Activated T-cell treated with anti-CD3 and anti-CD28 coated beads, Interleukin-2, amount 50 U/mL, for 4 hours (primary cell): ENCODE results near the gene ZNF302. TPM values are rescaled to one million over a fixed set of nuclear protein-coding genes. Genes with fewer than 3 reads are reported as not detected.

Source experiments
- ATAC-seq, 2 donors: fragments of 200-7000 bp; cut with Tn5 transposase; one replicate each; pipeline ENCODE4 v1.10.0; 2021
- DNase-seq: peaks from one replicate; pipeline ENCODE4 v3.0.0-alpha.2; 2020
- H3K27me3 Mint-ChIP-seq: one replicate; pipeline ENCODE4 v1.8.0; 2021; ENCODE audit warnings: low read depth, mixed read lengths
- H3K36me3 Mint-ChIP-seq: one replicate; pipeline ENCODE4 v1.8.0; 2022; ENCODE audit warnings: mixed read lengths; ENCODE audit not compliant: insufficient read depth
- H3K4me1 Mint-ChIP-seq: one replicate; pipeline ENCODE4 v1.8.0; 2021; ENCODE audit warnings: low read depth, mixed read lengths
- H3K4me3 Mint-ChIP-seq: one replicate; pipeline ENCODE4 v1.8.0; 2021; ENCODE audit warnings: mild to moderate bottlenecking, moderate library complexity, mixed read lengths
- H3K9me3 Mint-ChIP-seq: one replicate; pipeline ENCODE4 v1.8.0; 2021; ENCODE audit warnings: mixed read lengths
- total RNA-seq, 3 donors: library from RNA; stranded (reverse); gene quantifications; one replicate each; pipeline ENCODE4 v1.2.1, GENCODE V29; 2021

ZNF302 gene
- total RNA-seq, result 10 to 100 TPM; 10.8 to 11.9 (median 11.2) TPM

- DNase-seq (peak; percentile 92), ATAC-seq (peak; percentile 92 to 93)
- peaks cover 41% of the 10 kb centered on the region for H3K36me3 Mint-ChIP-seq
- H3K4me1 Mint-ChIP-seq, result peaks cover 27% of the 10 kb centered on the region
- peak within 1 kb of the TSS; percentile 96 for H3K4me3 Mint-ChIP-seq
- H3K9me3 Mint-ChIP-seq, result peaks cover 16% of the 10 kb centered on the region
- peaks cover 6% of the 10 kb centered on the region for H3K27me3 Mint-ChIP-seq
These were observed at the start of gene ZNF302 for GRCh38 chr19:34677386-34678084. ZNF302 (plus strand) TSS chr19:34677678; CDS start chr19:34678805, 1,127 bp downstream.

- Mint-ChIP-seq H3K4me3 (no peak overlapping the region), H3K4me1 (no peaks in the 10 kb centered on the region)
- no peak for DNase-seq
These were observed 43.7 kb upstream of the ZNF302 start for GRCh38 chr19:34633802-34634201.

GRCh38 chr19:34639491-34640085 lies 37.9 kb upstream of the ZNF302 start:
- Mint-ChIP-seq H3K9me3 (peaks cover 9% of the 10 kb centered on the region), H3K4me3 (no peak overlapping the region), H3K36me3 (no peaks in the 10 kb centered on the region), H3K4me1 (no peaks in the 10 kb centered on the region), H3K27me3 (no peaks in the 10 kb centered on the region)
- peak; percentile 52 for DNase-seq
- peak in 1 of 2 donors; percentile 58 for ATAC-seq

More at GRCh38 chr19:34633802-34634201, 43.7 kb upstream of the ZNF302 start:
- ATAC-seq, result no peak
- H3K27me3 Mint-ChIP-seq, result no peaks in the 10 kb centered on the region
- H3K9me3 Mint-ChIP-seq, result peaks cover 20% of the 10 kb centered on the region
- peaks cover 5% of the 10 kb centered on the region for H3K36me3 Mint-ChIP-seq

GRCh38 chr19:34642241-34642640 lies 35.2 kb upstream of the ZNF302 start:
- H3K4me3 Mint-ChIP-seq, result no peak overlapping the region
- no peaks in the 10 kb centered on the region for H3K36me3 Mint-ChIP-seq
- no peaks in the 10 kb centered on the region for H3K9me3 Mint-ChIP-seq
- DNase-seq (no peak), ATAC-seq (no peak)
- H3K4me1 Mint-ChIP-seq, result no peaks in the 10 kb centered on the region
- no peaks in the 10 kb centered on the region for H3K27me3 Mint-ChIP-seq

GRCh38 chr19:34644991-34645461 lies 32.5 kb upstream of the ZNF302 start:
- Mint-ChIP-seq H3K9me3 (no peaks in the 10 kb centered on the region), H3K36me3 (no peaks in the 10 kb centered on the region), H3K4me1 (no peaks in the 10 kb centered on the region), H3K27me3 (no peaks in the 10 kb centered on the region), H3K4me3 (no peak overlapping the region)
- DNase-seq (no peak), ATAC-seq (no peak)

- H3K4me1 Mint-ChIP-seq, result no peaks in the 10 kb centered on the region
- no peaks in the 10 kb centered on the region for H3K9me3 Mint-ChIP-seq
- no peak overlapping the region for H3K4me3 Mint-ChIP-seq
These were observed 31.9 kb upstream of the ZNF302 start for GRCh38 chr19:34645551-34645950.

GRCh38 chr19:34649886-34650543 lies 27.5 kb upstream of the ZNF302 start:
- peaks cover 8% of the 10 kb centered on the region for H3K9me3 Mint-ChIP-seq
- H3K4me1 Mint-ChIP-seq, result no peaks in the 10 kb centered on the region
- DNase-seq, result no peak
- no peak for ATAC-seq
- no peak overlapping the region for H3K4me3 Mint-ChIP-seq
- H3K36me3 Mint-ChIP-seq, result peaks cover 3% of the 10 kb centered on the region
- no peaks in the 10 kb centered on the region for H3K27me3 Mint-ChIP-seq

More at GRCh38 chr19:34645551-34645950, 31.9 kb upstream of the ZNF302 start:
- no peaks in the 10 kb centered on the region for H3K36me3 Mint-ChIP-seq
- ATAC-seq, result no peak
- no peak for DNase-seq
- H3K27me3 Mint-ChIP-seq, result no peaks in the 10 kb centered on the region

GRCh38 chr19:34651747-34652146 lies 25.7 kb upstream of the ZNF302 start:
- no peaks in the 10 kb centered on the region for H3K4me1 Mint-ChIP-seq
- DNase-seq, result no peak
- ATAC-seq, result no peak
- H3K36me3 Mint-ChIP-seq, result peaks cover 3% of the 10 kb centered on the region
- H3K27me3 Mint-ChIP-seq, result peaks cover 1% of the 10 kb centered on the region
- H3K9me3 Mint-ChIP-seq, result peaks cover 11% of the 10 kb centered on the region
- H3K4me3 Mint-ChIP-seq, result no peak overlapping the region

- peaks cover 12% of the 10 kb centered on the region for H3K27me3 Mint-ChIP-seq
- peaks cover 11% of the 10 kb centered on the region for H3K9me3 Mint-ChIP-seq
- no peak for ATAC-seq
- no peak overlapping the region for H3K4me3 Mint-ChIP-seq
- peaks cover 3% of the 10 kb centered on the region for H3K36me3 Mint-ChIP-seq
- H3K4me1 Mint-ChIP-seq, result no peaks in the 10 kb centered on the region
- DNase-seq, result no peak
These were observed 22.7 kb upstream of the ZNF302 start for GRCh38 chr19:34654796-34655195.

GRCh38 chr19:34655651-34656050 lies 21.8 kb upstream of the ZNF302 start:
- Mint-ChIP-seq H3K27me3 (peaks cover 12% of the 10 kb centered on the region), H3K36me3 (peaks cover 3% of the 10 kb centered on the region), H3K4me1 (no peaks in the 10 kb centered on the region), H3K4me3 (no peak overlapping the region), H3K9me3 (peaks cover 11% of the 10 kb centered on the region)
- DNase-seq, result no peak
- no peak for ATAC-seq

- no peak overlapping the region for H3K4me3 Mint-ChIP-seq
- DNase-seq (no peak), ATAC-seq (no peak)
- H3K4me1 Mint-ChIP-seq, result peaks cover 11% of the 10 kb centered on the region
- H3K9me3 Mint-ChIP-seq, result no peaks in the 10 kb centered on the region
- H3K36me3 Mint-ChIP-seq, result no peaks in the 10 kb centered on the region
- H3K27me3 Mint-ChIP-seq, result peaks cover 11% of the 10 kb centered on the region
These were observed 16.1 kb upstream of the ZNF302 start for GRCh38 chr19:34661357-34661756.

- peaks cover 7% of the 10 kb centered on the region for H3K27me3 Mint-ChIP-seq
- peaks cover 17% of the 10 kb centered on the region for H3K4me1 Mint-ChIP-seq
- no peak for DNase-seq
- peak; percentile 79 to 82 for ATAC-seq
- no peak overlapping the region for H3K4me3 Mint-ChIP-seq
- no peaks in the 10 kb centered on the region for H3K9me3 Mint-ChIP-seq
- no peaks in the 10 kb centered on the region for H3K36me3 Mint-ChIP-seq
These were observed 14.6 kb upstream of the ZNF302 start for GRCh38 chr19:34662919-34663318.

- Mint-ChIP-seq H3K27me3 (no peaks in the 10 kb centered on the region), H3K4me1 (peaks cover 17% of the 10 kb centered on the region), H3K9me3 (no peaks in the 10 kb centered on the region), H3K36me3 (no peaks in the 10 kb centered on the region), H3K4me3 (no peak overlapping the region)
- ATAC-seq (no peak), DNase-seq (no peak)
These were observed 13.3 kb upstream of the ZNF302 start for GRCh38 chr19:34664168-34664567.

- Mint-ChIP-seq H3K9me3 (no peaks in the 10 kb centered on the region), H3K4me3 (no peak overlapping the region), H3K36me3 (peaks cover 1% of the 10 kb centered on the region), H3K27me3 (no peaks in the 10 kb centered on the region), H3K4me1 (peaks cover 17% of the 10 kb centered on the region)
- ATAC-seq (no peak), DNase-seq (no peak)
These were observed 12.6 kb upstream of the ZNF302 start for GRCh38 chr19:34664870-34665269.
